ENCODE measurements around the gene ZMYND12.

Gene ZMYND12

DNA sequence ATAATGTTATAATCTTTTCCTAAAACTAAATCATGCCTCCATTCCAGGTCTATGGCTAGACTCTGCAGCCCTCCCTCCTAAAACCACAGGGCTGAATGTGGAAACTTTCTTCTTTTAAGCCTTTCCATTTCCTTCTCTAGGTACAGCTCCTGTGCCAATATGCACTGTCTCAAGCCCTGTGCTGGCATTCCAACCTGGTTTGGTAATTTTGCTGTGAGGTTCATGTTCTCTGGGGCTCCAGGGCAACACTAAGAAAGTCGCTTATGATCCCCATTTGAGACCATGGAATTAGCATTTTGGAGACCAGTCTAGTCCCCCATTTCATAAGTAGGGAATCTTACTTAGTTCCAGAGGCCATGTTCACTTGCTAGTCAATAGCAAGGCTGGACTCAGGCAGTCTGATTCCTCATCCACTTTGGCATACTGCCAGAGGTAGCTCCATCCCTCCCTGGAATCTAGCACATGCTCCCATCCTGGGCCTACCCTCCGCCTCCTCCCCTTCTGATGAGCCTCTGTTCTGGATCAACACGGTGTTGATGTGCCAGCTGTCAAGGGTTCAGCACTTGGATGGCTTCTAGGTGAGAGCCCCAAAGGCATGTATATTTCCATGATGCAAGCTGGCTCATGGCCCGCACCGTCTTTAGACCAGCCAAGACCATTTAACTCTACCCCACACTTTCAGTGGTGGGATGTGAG lies 36.5 kb downstream of the ZMYND12 start:
- TF ChIP-seq ZFX (IDR thresholded peaks at IDR 0.05) = no peak
- TF ChIP-seq, protein P1, sequence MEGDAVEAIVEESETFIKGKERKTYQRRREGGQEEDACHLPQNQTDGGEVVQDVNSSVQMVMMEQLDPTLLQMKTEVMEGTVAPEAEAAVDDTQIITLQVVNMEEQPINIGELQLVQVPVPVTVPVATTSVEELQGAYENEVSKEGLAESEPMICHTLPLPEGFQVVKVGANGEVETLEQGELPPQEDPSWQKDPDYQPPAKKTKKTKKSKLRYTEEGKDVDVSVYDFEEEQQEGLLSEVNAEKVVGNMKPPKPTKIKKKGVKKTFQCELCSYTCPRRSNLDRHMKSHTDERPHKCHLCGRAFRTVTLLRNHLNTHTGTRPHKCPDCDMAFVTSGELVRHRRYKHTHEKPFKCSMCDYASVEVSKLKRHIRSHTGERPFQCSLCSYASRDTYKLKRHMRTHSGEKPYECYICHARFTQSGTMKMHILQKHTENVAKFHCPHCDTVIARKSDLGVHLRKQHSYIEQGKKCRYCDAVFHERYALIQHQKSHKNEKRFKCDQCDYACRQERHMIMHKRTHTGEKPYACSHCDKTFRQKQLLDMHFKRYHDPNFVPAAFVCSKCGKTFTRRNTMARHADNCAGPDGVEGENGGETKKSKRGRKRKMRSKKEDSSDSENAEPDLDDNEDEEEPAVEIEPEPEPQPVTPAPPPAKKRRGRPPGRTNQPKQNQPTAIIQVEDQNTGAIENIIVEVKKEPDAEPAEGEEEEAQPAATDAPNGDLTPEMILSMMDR (conservative IDR thresholded peaks at IDR 0.05) = no peak
- no peak overlapping the region for H3K27ac ChIP-seq

DNA sequence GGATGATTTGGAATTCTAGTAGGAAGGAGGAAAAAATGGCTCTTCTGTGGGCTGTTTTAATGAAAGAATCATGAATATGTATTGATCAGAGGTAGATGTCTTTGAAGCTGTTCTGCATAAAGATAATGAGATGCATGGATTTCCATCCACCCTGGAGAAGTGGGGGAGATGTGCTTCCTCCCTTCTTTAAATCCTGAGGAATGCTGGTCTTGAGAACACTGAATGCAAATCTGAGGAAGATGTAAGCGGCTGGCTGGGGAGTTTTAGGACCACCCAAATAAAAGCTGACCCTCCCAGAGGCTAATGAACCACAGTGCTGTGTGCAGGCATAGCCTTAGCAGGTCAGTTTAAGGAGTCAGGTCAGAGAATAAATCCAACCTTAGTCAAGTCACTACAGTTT lies 37.3 kb downstream of the ZMYND12 start:
- TF ChIP-seq, protein P1 (conservative IDR thresholded peaks at IDR 0.05) = no peak
- no peak for TF ChIP-seq ZFX (IDR thresholded peaks at IDR 0.05)
- H3K27ac ChIP-seq = no peak overlapping the region

DNA sequence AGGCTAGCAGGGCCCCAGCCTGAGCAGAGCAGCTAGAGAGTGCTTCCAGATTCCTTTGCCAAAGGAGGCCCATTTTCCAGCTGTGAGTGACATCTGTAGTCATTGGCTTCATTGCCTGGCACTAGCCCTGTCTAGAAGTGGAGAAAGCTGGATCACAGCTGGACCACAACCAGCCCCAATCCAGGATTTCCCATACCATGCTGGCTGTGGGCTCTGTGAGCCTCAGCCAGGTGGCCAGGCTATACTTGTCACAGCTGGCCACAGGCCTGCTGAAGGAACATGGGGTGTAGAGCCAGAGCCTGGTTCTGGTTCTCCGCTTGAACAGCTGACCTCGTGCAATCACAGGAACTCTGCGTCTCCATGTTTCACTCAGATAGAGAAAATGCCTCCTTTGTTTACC lies 38.7 kb downstream of the ZMYND12 start:
- TF ChIP-seq, protein P1 (conservative IDR thresholded peaks at IDR 0.05) = no peak
- no peak for TF ChIP-seq ZFX (IDR thresholded peaks at IDR 0.05)

DNA sequence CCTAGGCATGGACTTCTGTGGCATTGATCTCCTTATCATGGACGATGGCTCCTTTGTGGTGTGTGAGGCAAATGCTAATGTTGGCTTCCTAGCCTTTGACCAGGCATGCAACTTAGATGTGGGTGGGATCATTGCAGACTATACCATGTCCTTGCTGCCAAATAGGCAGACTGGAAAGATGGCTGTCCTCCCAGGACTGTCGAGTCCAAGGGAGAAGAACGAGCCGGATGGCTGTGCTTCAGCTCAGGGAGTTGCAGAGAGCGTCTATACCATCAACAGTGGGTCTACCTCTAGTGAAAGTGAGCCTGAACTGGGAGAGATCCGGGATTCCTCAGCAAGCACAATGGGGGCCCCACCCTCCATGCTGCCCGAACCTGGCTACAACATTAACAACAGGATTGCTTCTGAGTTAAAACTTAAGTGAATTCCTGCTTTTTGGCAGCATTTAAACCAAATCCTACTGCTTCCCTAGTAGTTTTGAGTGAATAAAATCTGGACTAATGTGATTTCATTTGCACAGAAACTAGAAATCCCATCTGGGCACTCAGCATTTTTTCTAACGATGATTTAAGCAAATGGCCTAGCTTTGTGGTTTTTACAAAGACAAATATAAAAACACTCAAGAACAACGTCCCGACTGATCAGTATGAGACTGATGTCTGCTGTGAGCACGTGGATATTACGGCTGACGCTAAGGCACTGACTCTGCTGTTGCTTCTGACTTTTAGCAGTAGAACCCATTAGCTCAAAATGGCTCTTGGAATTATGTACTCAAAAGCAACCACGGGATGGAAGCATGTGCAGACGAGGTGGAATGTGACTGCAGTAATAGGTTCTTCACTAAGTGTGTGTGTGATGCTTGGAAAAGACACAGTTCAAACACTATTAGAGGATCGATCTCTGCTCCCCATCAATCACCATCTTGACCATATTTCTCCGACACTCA lies 41.0 kb downstream of the ZMYND12 start:
- H3K27ac ChIP-seq = no peak overlapping the region
- no peak for TF ChIP-seq ZFX (IDR thresholded peaks at IDR 0.05)
- TF ChIP-seq, protein P1 (conservative IDR thresholded peaks at IDR 0.05) = no peak

More for the DNA sequence above, 38.7 kb downstream of the ZMYND12 start:
- H3K27ac ChIP-seq = no peak overlapping the region

DNA sequence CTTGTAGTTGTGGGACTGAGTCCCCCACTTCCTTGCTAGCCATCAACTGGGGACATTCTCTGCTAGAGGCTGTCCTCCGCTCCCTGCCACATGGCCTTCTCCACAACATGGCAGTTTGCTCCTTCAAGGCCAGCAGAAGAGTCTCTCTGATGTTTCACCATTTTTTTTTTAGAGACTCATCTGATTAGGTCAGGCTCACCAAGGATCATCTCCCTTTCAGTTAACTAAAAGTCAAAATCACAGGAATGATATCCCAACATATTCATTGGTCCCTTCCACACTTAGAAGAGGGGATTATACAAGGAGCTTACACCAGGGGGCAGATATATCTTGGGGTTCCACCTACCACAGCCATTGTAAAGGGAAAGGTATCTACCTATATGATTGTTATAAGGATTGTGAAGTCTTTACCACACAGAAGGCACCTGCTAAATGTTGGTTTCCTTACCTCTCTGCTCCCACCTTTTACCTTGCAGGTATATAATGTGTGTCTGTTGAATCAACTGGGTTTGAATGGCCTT lies 51.9 kb downstream of the ZMYND12 start:
- H3K27ac ChIP-seq = no peak overlapping the region
- TF ChIP-seq, protein P1 (conservative IDR thresholded peaks at IDR 0.05) = no peak
- no peak for TF ChIP-seq ZFX (IDR thresholded peaks at IDR 0.05)

DNA sequence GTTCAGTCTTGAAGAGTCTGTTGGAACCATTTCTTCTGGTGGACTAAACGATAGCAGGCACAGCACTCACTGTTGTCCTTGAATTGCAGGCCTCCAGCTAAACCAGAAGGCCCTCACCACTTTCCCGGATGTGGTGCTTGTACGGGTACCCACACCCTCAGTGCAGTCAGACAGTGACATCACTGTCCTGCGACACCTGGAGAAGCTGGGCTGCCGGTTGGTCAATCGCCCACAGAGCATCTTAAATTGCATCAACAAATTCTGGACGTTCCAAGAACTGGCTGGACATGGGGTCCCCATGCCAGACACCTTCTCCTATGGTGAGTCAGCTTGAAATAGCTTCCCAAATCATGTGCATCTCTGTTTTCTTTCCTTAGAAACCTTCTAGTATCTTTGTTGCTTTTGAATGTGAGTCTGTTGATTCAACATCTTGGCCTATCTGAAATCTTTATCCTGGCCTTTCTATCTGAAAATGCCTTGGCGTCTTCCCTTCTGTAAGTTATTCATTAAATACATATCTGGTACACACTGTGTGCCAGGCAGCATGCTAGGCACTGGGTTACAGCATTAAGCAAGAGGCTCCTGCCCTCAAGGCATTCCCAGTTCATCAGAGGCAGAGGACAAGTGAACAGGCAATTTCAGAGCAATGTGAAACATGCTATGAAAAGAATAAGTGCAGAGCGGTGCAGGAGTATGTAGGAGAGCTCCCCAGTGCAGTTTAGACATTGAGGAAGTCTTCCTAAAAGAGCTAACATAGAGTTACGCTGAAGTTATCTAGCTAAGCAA lies 56.3 kb downstream of the ZMYND12 start:
- H3K27ac ChIP-seq = no peak overlapping the region
- TF ChIP-seq, protein P1 (conservative IDR thresholded peaks at IDR 0.05) = no peak
- no peak for TF ChIP-seq ZFX (IDR thresholded peaks at IDR 0.05)

Measured in C4-2B (cell line).